Subcutaneous adipose tissue (tissue), 4 donors: Measurements from ENCODE around the gene VPS26C. TPM values are rescaled to one million over a fixed set of nuclear protein-coding genes. Genes with fewer than 3 reads are reported as not detected.

Source experiments
- CTCF ChIP-seq: fragments of 450-650 bp; IDR thresholded peaks from one replicate; pipeline ENCODE4 v1.5.1; 2016; ENCODE audit warnings: low read depth, mild to moderate bottlenecking, control low read depth, antibody characterized with exemption, moderate library complexity
- total RNA-seq, 4 donors: library from RNA; depleted of rRNA; stranded (reverse); fragments of >200 nt; gene quantifications; one replicate each; pipeline ENCODE4 v1.1.0, GENCODE V29; 2016

Gene VPS26C
- total RNA-seq, 4 donors from 2014 or later = 67.8 to 102 (median 78.9) TPM

DNA sequence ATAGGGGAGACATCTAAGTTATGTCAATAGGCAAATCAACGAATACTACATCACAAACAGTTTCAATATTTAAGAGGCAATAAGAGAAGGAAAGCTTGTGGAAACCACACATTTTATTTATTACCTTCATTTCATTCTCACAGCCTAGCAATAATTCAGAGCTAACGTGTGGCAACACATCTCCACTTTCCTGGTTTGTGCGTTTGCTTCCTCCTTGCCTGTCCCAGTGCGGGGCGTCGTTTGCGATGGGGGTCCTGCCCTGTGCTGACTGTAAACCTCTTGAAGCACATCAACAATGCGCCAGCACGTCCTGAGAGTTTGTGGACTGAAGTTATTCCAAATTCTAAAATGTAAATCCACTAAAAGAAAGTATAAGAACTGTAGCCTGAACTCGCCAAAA, 14.4 kb upstream of the VPS26C start:
- no peak for TF ChIP-seq CTCF

GRCh38 chr21:37278199-37278598, 11.1 kb upstream of the VPS26C start:
- TF ChIP-seq CTCF = no peak

- no peak for TF ChIP-seq CTCF
Observed at GRCh38 chr21:37276377-37276776, 9.2 kb upstream of the VPS26C start.

DNA sequence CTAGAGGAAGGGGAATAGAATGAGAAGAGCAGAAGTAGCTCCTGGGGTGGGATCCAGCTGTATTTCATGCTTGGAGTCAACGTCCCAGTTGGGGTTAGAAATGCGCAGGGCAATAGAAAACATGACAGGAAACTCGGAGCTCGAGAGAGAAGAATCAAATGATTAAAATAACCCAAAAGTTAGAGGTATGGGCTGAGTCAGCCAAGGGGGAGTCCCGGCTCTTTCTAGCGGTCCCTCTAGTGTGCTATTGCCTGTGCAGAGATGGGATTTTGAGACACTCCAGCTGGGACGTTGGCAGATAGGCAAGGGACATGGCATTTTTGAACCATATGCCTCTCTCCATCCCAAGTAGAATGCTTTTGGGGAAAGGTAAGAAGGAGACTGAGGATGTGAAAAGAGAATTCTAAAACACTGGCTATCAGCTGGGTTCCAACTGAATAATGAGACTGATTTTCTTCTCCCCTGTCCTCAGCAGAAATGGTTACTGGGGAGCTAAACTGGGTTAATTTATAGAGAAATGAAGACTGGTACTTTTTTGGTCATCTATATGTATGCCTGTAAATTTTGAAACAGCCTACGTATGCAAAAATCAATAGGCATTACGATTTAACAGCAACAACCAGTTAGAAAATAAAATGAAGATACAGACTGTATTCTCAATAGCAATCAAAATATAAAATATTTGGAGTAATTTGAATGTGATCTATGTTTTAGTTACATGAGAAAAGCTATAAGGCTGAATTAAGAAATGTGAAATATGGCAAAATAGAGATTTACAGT, 7.0 kb upstream of the VPS26C start:
- no peak for TF ChIP-seq CTCF

DNA sequence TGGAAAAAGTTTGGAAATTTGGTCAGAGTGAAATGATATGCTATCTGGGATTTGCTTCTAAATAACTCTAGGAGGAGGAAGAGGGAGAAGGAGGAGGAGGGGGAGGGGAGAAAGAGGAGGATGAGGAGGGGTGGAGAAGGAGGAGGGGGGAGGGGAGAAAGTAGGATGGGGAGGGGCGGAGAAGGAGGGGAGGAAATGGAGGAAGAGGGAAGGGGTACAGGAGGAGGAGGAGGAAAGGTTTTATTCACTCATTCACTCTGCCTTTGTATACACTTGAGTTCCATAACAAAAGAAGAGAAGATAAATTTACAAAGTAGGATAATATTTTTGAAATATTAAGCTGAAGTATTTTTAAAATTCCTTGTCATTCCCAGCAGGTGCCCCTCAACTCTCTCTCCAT, 6.3 kb upstream of the VPS26C start:
- no peak for TF ChIP-seq CTCF

DNA sequence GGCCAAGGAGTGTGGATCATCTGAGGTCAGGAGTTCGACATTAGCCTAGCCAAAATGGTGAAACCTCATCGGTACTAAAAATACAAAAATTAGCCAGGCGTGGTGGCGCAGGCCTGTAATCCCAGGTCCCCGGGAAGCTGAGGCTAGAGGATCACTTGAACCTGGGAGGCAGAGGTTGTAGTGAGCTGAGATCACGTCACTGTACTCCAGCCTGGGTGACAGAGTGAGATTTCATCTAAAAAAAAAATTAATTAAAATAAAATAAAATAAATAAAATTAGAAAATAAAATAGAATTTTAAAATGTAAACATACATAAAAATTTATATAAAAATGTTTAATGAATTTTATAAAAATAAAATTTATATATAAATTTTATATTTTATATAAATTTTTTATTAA, 5.8 kb upstream of the VPS26C start:
- TF ChIP-seq CTCF = no peak

DNA sequence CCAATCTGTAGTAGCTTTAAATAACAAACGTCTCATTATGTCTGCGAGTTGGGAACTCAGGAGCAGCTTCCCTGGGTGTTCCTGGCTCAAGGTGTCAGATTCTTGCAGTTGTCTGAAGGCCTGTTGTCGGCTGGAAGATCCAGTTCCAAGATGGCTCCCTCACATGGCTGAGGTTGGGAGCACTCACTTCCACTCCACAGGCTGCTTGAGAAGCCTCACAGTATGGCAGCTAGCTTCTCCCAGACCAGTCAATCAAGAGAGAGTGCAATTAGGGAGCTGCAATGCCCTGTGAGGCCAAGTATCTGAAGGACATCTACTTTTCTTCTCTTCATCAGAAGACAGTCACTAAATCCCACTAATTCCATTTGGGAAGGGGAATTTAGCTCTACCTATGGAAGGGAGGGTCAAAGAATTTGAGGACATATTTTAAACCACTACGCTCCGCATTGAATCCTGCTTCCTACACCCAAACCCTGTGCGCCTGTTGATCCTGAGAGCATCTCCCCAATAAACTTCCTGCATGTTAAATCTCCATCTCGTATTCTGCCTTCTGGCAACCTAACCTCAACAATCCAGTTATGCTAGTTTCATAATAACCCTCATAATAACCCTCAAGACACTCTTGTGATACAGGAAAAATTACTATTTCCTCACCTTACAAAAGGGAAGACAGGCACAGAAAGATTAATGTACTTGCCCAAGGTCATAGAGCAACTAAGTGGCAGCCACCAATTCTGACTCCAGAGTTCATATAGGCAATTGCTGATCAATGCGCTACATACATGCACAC, 3.6 kb upstream of the VPS26C start:
- TF ChIP-seq CTCF = no peak
